Parathyroid adenoma (tissue), 2 donors: ENCODE measurements around the gene THEM4.

Experiments used
- H2AFZ ChIP-seq: fragments of 300-600 bp; sonication (generic); one replicate; pipeline ENCODE4 v1.7.0; 2017; ENCODE audit warnings: antibody characterized with exemption, mild to moderate bottlenecking
- H3K27ac ChIP-seq: fragments of 300-600 bp; sonication (generic); one replicate; pipeline ENCODE4 v1.7.0; 2017
- H3K27me3 ChIP-seq: fragments of 300-600 bp; sonication (generic); one replicate; pipeline ENCODE4 v1.7.0; 2017; ENCODE audit warnings: low read length; ENCODE audit not compliant: control insufficient read depth, insufficient read depth
- H3K36me3 ChIP-seq: fragments of 300-600 bp; sonication (generic); one replicate; pipeline ENCODE4 v1.7.0; 2017; ENCODE audit warnings: low read length; ENCODE audit not compliant: control insufficient read depth, insufficient read depth
- H3K4me1 ChIP-seq: fragments of 300-600 bp; sonication (generic); one replicate; pipeline ENCODE4 v1.7.0; 2017; ENCODE audit warnings: control low read depth
- H3K4me2 ChIP-seq: fragments of 300-600 bp; sonication (generic); one replicate; pipeline ENCODE4 v1.7.0; 2017; ENCODE audit warnings: low read length
- H3K4me3 ChIP-seq: fragments of 300-600 bp; sonication (generic); one replicate; pipeline ENCODE4 v1.7.0; 2017; ENCODE audit warnings: low read depth, low read length
- H3K79me2 ChIP-seq: fragments of 300-600 bp; sonication (generic); one replicate; pipeline ENCODE4 v1.7.0; 2017; ENCODE audit warnings: control low read depth
- H3K9ac ChIP-seq: fragments of 300-600 bp; sonication (generic); one replicate; pipeline ENCODE4 v1.7.0; 2017; ENCODE audit warnings: mild to moderate bottlenecking
- H3K9me3 ChIP-seq: fragments of 300-600 bp; sonication (generic); one replicate; pipeline ENCODE4 v1.7.0; 2017; ENCODE audit warnings: low read length; ENCODE audit not compliant: control insufficient read depth
- CTCF ChIP-seq: fragments of 300-600 bp; sonication (generic); IDR thresholded peaks from one replicate; pipeline ENCODE4 v1.7.0; 2017; ENCODE audit warnings: antibody characterized with exemption, mild to moderate bottlenecking
- donor health status: primary hyperparathyroidism.

THEM4 gene

GRCh38 chr1:151868486-151868885 is 40.8 kb downstream of the THEM4 start:
- Histone ChIP-seq H3K9ac (no peak overlapping the region), H3K4me2 (no peak overlapping the region), H3K36me3 (no peaks in the 10 kb centered on the region), H3K4me3 (no peak overlapping the region), H3K79me2 (no peaks in the 10 kb centered on the region), H3K4me1 (peaks cover 5% of the 10 kb centered on the region), H2AFZ (no peak overlapping the region), H3K27ac (no peak overlapping the region), H3K27me3 (no peaks in the 10 kb centered on the region), H3K9me3 (no peaks in the 10 kb centered on the region)
- no peak for TF ChIP-seq CTCF

DNA sequence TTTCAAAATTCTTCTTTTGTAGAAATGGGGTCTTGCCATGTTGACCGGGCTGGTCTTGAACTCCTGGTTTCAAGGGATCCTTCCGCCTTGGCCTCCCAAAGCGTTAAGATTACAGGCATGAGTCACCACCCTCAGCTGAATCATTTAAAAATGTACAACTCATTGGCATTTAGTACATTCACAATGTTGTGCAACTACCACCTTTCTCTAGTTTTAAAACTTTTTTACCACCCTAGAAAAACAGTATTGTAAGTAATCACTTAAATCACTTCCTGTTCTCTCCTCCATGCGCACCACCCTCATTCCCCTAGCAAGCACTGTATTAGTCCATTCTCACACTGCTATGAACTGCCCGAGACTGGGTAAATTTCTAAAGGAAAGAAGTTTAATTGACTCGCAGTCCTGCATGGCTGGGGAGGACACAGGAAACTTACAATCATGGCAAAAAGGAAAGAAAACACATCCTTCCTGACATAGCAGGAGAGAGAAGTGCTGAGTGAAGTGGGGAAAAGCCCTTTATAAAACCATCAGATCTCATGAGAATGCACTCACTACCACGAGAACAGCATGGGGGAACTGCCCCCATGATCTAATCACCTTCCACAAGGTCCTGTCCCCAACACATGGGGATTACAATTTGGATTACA is 41.4 kb downstream of the THEM4 start:
- Histone ChIP-seq H3K36me3 (no peaks in the 10 kb centered on the region), H3K4me2 (no peak overlapping the region), H3K4me3 (no peak overlapping the region), H3K4me1 (peaks cover 5% of the 10 kb centered on the region), H3K79me2 (no peaks in the 10 kb centered on the region), H3K27ac (no peak overlapping the region), H3K27me3 (no peaks in the 10 kb centered on the region), H3K9me3 (no peaks in the 10 kb centered on the region), H2AFZ (no peak overlapping the region), H3K9ac (no peak overlapping the region)
- no peak for TF ChIP-seq CTCF

GRCh38 chr1:151867321-151867720 is 42.0 kb downstream of the THEM4 start:
- TF ChIP-seq CTCF, result no peak
- Histone ChIP-seq H3K4me3 (no peak overlapping the region), H3K36me3 (no peaks in the 10 kb centered on the region), H3K4me1 (peaks cover 5% of the 10 kb centered on the region), H3K4me2 (no peak overlapping the region), H3K9me3 (no peaks in the 10 kb centered on the region), H3K27me3 (no peaks in the 10 kb centered on the region), H3K9ac (no peak overlapping the region), H3K27ac (no peak overlapping the region), H2AFZ (no peak overlapping the region), H3K79me2 (no peaks in the 10 kb centered on the region)

- Histone ChIP-seq H3K9me3 (no peaks in the 10 kb centered on the region), H3K4me2 (no peak overlapping the region), H3K27ac (no peak overlapping the region), H3K79me2 (no peaks in the 10 kb centered on the region), H3K9ac (no peak overlapping the region), H2AFZ (no peak overlapping the region), H3K27me3 (no peaks in the 10 kb centered on the region), H3K4me3 (no peak overlapping the region), H3K36me3 (no peaks in the 10 kb centered on the region), H3K4me1 (no peaks in the 10 kb centered on the region)
- TF ChIP-seq CTCF, result no peak
Measured at GRCh38 chr1:151864411-151864810, 44.9 kb downstream of the THEM4 start.

DNA sequence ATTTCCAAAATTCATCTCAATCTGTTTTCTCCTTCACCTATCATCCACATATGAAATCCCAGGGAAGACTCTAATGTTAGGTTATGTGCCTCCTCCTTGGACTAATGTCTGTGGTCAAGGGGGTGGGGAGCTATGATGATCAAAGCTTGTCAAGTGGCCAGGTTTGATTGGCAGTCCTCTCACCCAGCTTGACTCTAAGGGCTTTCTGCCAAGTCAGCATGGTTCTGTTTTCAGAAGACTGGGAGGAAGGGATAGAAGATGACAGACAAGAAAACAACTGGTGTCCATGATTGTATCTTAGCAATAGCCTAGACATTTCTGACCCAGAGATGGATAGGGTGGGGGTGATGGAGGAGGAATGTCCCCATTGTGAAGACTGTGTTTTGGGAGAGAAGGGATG is 46.7 kb downstream of the THEM4 start:
- Histone ChIP-seq H3K79me2 (no peaks in the 10 kb centered on the region), H3K4me2 (no peak overlapping the region), H3K9ac (no peak overlapping the region), H3K27me3 (no peaks in the 10 kb centered on the region), H3K4me3 (no peak overlapping the region), H3K27ac (no peak overlapping the region), H3K4me1 (no peaks in the 10 kb centered on the region), H3K9me3 (no peaks in the 10 kb centered on the region), H2AFZ (no peak overlapping the region), H3K36me3 (no peaks in the 10 kb centered on the region)
- TF ChIP-seq CTCF, result no peak
